Esophagus muscularis mucosa (tissue), 4 donors: Measurements from ENCODE around the gene HNRNPA3. TPM values are rescaled to one million over a fixed set of nuclear protein-coding genes. Genes with fewer than 3 reads are reported as not detected.
A peak's percentile ranks its signal among the peaks of the same experiment; 100 is the strongest.

Experiments used
- DNase-seq: peaks from one replicate; pipeline ENCODE4 v3.0.0-alpha.2; 2017; ENCODE audit errors: extremely low spot score
- H3K27ac ChIP-seq, 4 donors: fragments of 200-600 bp; sonication (generic); replicated peaks in 1 of 4; 1 replicate in 3 of 4; 2 replicates in 1 of 4; pipeline ENCODE4 v1.5.1; 2016 to 2019; ENCODE audit warnings: mild to moderate bottlenecking in 1 of 4
- H3K27me3 ChIP-seq, 4 donors: fragments of 200-600 bp; sonication (generic); one replicate each; pipeline versions ENCODE4 v1.5.1 to v1.6.0; 2016 to 2019
- H3K36me3 ChIP-seq, 4 donors: fragments of 200-600 bp; sonication (generic); one replicate each; pipeline ENCODE4 v1.5.1; 2016 to 2019
- H3K4me1 ChIP-seq, 4 donors: fragments of 200-600 bp; sonication (generic); one replicate each; pipeline ENCODE4 v1.5.1; 2016 to 2019
- H3K4me3 ChIP-seq, 4 donors: fragments of 200-600 bp; sonication (generic); 1 replicate in 2 of 4; 2 replicates in 2 of 4; pipeline ENCODE4 v1.5.1; 2016 to 2019; ENCODE audit warnings: mild to moderate bottlenecking in 4 of 4, moderate library complexity in 1 of 4
- H3K9me3 ChIP-seq, 4 donors: fragments of 200-600 bp; sonication (generic); 1 replicate in 3 of 4; 2 replicates in 1 of 4; pipeline ENCODE4 v1.5.1; 2016 to 2019
- EP300 ChIP-seq: sonication (generic); formaldehyde crosslinking; IDR thresholded peaks from one replicate; pipeline ENCODE4 v1.6.1; 2017; ENCODE audit warnings: antibody characterized with exemption
- POLR2A ChIP-seq: fragments of 450-650 bp; IDR thresholded peaks from one replicate; pipeline ENCODE4 v1.6.1; 2017; ENCODE audit warnings: antibody characterized with exemption, moderate library complexity, mild to moderate bottlenecking, low read depth
- POLR2AphosphoS5 ChIP-seq, 2 donors: sonication (generic); formaldehyde crosslinking; IDR thresholded peaks; one replicate each; pipeline ENCODE4 v1.6.1; 2017; ENCODE audit warnings: antibody characterized with exemption in 2 of 2
- WGBS: methylation state at CpG from one replicate; pipeline ENCODE4 v1.1.5; 2018; 5-methylcytosine and 5-hydroxymethylcytosine counted together
- intact Hi-C: fragments of 100-400 bp; cut with DNase I; formaldehyde crosslinking; loops from one replicate; pipeline ENCODE4 v1.15.1; 2023
- total RNA-seq, 4 donors: library from RNA; depleted of rRNA; stranded (reverse); fragments of >200 nt; gene quantifications; one replicate each; pipeline versions ENCODE4 v1.1.0 to v1.2.1, GENCODE V29; 2016
- TF ChIP-seq, protein P1 (sequence below), 3 experiments: fragments of 200-600 bp in 2 of 3; fragments of 450-650 bp in 1 of 3; sonication (generic) in 2 of 3; IDR thresholded peaks; one replicate each; pipeline ENCODE4 v1.5.1; 2017 to 2019; ENCODE audit warnings: antibody characterized with exemption in 3 of 3, mild to moderate bottlenecking in 2 of 3, moderate library complexity in 1 of 3

The HNRNPA3 gene
- total RNA-seq, result 10 to 100 TPM; 59.2 to 72.3 (median 64.3) TPM

DNA sequence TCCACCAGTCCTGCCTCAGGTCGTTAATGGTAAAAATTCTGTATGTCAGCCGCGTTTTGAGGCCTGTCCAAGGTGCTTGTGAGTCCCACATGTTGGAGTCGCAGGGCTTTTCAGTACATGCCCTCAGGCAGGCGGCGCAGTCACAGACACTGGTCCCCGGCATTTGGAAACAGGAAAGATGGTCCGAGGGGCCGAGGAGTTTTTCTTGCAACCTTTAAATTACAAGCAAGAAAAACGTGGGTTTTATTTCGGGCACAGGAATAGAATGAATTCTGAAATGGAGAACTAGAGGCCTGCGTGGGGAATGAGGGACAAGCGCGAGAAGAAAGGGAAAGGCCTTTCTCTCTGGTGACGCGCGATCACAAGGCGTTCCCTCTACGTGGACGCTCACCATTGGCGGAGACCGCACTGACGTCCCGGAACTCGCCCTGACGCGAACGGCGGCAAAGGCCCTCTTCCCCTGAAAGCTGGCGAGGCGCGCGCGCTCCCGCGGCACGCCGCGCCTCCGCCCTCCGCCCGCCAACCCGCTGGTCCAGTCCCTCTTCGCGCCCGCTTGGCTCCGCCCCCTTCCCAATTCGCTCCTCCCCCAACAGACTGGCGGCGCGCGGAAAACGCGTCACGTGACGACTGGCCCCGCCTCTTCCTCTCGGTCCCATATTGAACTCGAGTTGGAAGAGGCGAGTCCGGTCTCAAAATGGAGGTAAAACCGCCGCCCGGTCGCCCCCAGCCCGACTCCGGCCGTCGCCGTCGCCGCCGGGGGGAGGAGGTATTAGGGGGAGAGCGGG is at the start of gene HNRNPA3:
TSS of gene HNRNPA3 (plus strand) at position 689 of the 785 bp plus-strand sequence. CDS start at position 695, 6 bp downstream.
- Histone ChIP-seq H3K27ac (peak within 1 kb of the TSS; percentile 99 to 100 (median 99)), H3K27me3 (no peaks in the 10 kb centered on the region), H3K9me3 (no peaks in the 10 kb centered on the region), H3K4me3 (peak within 1 kb of the TSS; percentile 84 to 91 (median 90)), H3K36me3 (peaks cover 13 to 26% (median 13%) of the 10 kb centered on the region in 4 donors), H3K4me1 (peaks cover 39 to 53% (median 50%) of the 10 kb centered on the region in 4 donors)
- intact Hi-C loops, result loop anchor here (1.0 to 5.0 kb wide), 2 partner anchors 45 to 53 kb away; no protein-coding TSS in a partner anchor
- peak; percentile 100 for DNase-seq
- TF ChIP-seq POLR2AphosphoS5 (IDR thresholded peaks at IDR 0.05) (peak; percentile 94 to 100), POLR2A (peak; percentile 85), EP300 (peak; percentile 65)
- TF ChIP-seq, protein P1, sequence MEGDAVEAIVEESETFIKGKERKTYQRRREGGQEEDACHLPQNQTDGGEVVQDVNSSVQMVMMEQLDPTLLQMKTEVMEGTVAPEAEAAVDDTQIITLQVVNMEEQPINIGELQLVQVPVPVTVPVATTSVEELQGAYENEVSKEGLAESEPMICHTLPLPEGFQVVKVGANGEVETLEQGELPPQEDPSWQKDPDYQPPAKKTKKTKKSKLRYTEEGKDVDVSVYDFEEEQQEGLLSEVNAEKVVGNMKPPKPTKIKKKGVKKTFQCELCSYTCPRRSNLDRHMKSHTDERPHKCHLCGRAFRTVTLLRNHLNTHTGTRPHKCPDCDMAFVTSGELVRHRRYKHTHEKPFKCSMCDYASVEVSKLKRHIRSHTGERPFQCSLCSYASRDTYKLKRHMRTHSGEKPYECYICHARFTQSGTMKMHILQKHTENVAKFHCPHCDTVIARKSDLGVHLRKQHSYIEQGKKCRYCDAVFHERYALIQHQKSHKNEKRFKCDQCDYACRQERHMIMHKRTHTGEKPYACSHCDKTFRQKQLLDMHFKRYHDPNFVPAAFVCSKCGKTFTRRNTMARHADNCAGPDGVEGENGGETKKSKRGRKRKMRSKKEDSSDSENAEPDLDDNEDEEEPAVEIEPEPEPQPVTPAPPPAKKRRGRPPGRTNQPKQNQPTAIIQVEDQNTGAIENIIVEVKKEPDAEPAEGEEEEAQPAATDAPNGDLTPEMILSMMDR (IDR thresholded peaks at IDR 0.05), result peak; percentile 15 to 41 (median 24)
- WGBS, result 0% methylated on average over 24 of the region's 74 CpGs

DNA sequence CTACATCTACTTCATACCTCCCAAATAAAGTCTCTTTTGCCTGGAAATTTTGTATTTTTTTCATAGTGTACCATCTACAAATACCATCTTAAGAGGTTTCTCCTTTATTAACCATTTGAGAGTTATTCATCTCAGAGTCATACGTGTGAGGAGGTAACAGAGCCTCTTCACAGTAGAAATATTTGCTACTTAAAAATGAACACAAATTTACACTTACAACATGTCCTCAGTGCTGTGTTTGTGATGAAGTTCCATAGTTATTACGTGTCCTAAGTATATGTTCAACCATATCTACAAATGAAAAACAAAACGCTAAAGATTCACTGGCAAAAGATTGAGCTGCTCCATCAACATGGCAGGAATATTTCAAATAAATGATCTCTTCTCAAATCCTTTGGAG is 48.5 kb upstream of the HNRNPA3 start:
- Histone ChIP-seq H3K9me3 (no peaks in the 10 kb centered on the region), H3K27ac (peak overlapping the region in 3 of 4 donors; percentile 78 to 84 (median 84)), H3K4me1 (peaks cover 7 to 24% (median 18%) of the 10 kb centered on the region in 4 donors), H3K36me3 (no peaks in the 10 kb centered on the region), H3K4me3 (peak overlapping the region; percentile 45 to 52 (median 49)), H3K27me3 (peaks cover 0 to 5% (median 0%) of the 10 kb centered on the region in 4 donors)
- 14% methylated on average over 3 of the region's 3 CpGs for WGBS
- intact Hi-C loops, result loop anchor here (2.0 to 10.0 kb wide), 4 partner anchors 101 to 253 kb away; partner anchors contain the start of gene NFE2L2
- TF ChIP-seq, protein P1 (IDR thresholded peaks at IDR 0.05), result no peak
- TF ChIP-seq EP300 (no peak), POLR2A (no peak), POLR2AphosphoS5 (IDR thresholded peaks at IDR 0.05) (no peak)
- no peak for DNase-seq

DNA sequence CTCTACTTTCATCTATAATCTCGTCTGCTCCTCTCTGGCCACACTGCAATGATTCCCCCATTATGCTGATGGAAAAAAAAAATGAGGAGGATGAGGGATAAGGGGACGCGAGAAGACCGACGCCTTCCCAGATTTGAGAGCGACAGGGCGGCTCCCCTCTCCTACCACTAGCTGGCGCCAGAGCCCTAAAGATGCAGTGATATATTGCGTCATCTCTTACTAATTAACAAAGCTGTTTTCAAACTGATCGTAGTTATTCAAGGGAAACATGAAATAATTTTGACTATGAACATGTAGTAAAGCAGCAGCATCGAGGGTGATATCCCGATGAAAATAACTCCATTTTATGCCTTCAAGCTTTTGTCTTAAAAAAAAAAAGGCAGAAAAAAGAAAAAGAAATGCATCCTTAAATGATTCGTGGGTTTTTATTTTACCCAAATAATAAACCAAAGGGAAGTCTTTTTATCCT is 48.0 kb upstream of the HNRNPA3 start:
- Histone ChIP-seq H3K27ac (peak overlapping the region; percentile 73 to 84 (median 81)), H3K9me3 (no peaks in the 10 kb centered on the region), H3K36me3 (no peaks in the 10 kb centered on the region), H3K4me1 (peaks cover 7 to 24% (median 18%) of the 10 kb centered on the region in 4 donors), H3K27me3 (peaks cover 0 to 5% (median 0%) of the 10 kb centered on the region in 4 donors), H3K4me3 (peak overlapping the region; percentile 45 to 52 (median 49))
- TF ChIP-seq, protein P1 (IDR thresholded peaks at IDR 0.05), result peak in 2 of 3 experiments; percentile 99
- no peak for TF ChIP-seq EP300
- no peak for TF ChIP-seq POLR2A
- peak; percentile 52 to 63 for TF ChIP-seq POLR2AphosphoS5 (IDR thresholded peaks at IDR 0.05)
- under 1% methylated on average over 13 of the region's 13 CpGs for WGBS
- DNase-seq, result peak; percentile 95
- intact Hi-C loops, result loop anchor here (2.0 to 10.0 kb wide), 6 partner anchors 48 to 558 kb away; partner anchors contain the start of genes HNRNPA3 and NFE2L2

DNA sequence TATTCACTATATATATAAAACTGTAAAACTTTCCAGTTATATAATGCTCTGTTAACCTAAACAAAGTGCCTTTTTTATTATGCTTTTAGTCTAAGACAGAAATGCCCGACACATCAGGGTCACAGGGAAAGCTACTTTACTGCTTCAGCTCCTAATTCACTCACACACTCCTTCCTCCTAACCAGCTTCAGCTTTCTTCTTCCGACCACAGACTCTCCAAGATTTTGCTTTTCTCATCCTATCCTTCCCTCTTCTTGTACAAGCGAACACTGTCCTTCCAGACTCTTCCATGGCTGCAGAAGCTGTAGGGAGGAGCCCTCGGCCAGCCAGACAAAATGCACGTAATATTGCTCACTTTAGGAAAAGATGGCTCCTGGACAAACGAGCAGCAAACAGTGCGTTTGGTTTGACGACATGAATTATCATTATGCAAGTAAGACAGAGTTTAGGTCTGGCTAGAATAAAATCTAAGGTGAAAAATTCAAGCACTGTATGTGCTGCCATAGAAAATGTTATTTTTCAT is 47.5 kb upstream of the HNRNPA3 start:
- H3K4me3 ChIP-seq, result peak overlapping the region; percentile 45 to 52 (median 49)
- TF ChIP-seq, protein P1 (IDR thresholded peaks at IDR 0.05), result no peak
- peak in 1 of 2 donors; percentile 40 for TF ChIP-seq POLR2AphosphoS5 (IDR thresholded peaks at IDR 0.05)
- intact Hi-C loops, result loop anchor here (2.0 to 10.0 kb wide), 5 partner anchors 47 to 557 kb away; partner anchors contain the start of genes HNRNPA3 and NFE2L2
- H3K36me3 ChIP-seq, result no peaks in the 10 kb centered on the region
- peaks cover 0 to 3% (median 0%) of the 10 kb centered on the region in 4 donors for H3K27me3 ChIP-seq
- H3K4me1 ChIP-seq, result peaks cover 7 to 24% (median 19%) of the 10 kb centered on the region in 4 donors
- WGBS, result 6% methylated on average over 8 of the region's 8 CpGs
- DNase-seq, result no peak
- H3K27ac ChIP-seq, result peak overlapping the region; percentile 73 to 84 (median 81)
- no peaks in the 10 kb centered on the region for H3K9me3 ChIP-seq
